Osteoblast (primary cell): ENCODE measurements around the gene ZNF32. TPM values are rescaled to one million over a fixed set of nuclear protein-coding genes. Genes with fewer than 3 reads are reported as not detected.

ENCODE experiments used
- DNase-seq: peaks from one replicate; pipeline ENCODE4 v3.0.0; 2011; ENCODE audit warnings: low spot score, mixed read lengths; ENCODE audit not compliant: insufficient read length; ENCODE audit errors: missing footprints
- H2AFZ ChIP-seq: 2 replicates; pipeline ENCODE4 v1.6.0; 2011; ENCODE audit warnings: mild to moderate bottlenecking, low read length
- H3K27ac ChIP-seq: 2 replicates; pipeline ENCODE4 v1.5.1; 2011; ENCODE audit warnings: mild to moderate bottlenecking, low read depth, low read length, moderate library complexity
- H3K27me3 ChIP-seq: 2 replicates; pipeline ENCODE4 v1.6.0; 2012; ENCODE audit warnings: mild to moderate bottlenecking, control low read depth, inconsistent platforms, low read length, moderate library complexity; ENCODE audit not compliant: insufficient read depth
- H3K36me3 ChIP-seq: 2 replicates; pipeline ENCODE4 v1.5.1; 2011; ENCODE audit warnings: mild to moderate bottlenecking, low read length, control low read depth, moderate library complexity; ENCODE audit not compliant: insufficient read depth
- H3K4me1 ChIP-seq: 2 replicates; pipeline ENCODE4 v1.5.1; 2011; ENCODE audit warnings: mild to moderate bottlenecking, low read length, control low read depth, moderate library complexity; ENCODE audit not compliant: insufficient read depth
- H3K4me2 ChIP-seq: 2 replicates; pipeline ENCODE4 v1.6.0; 2011; ENCODE audit warnings: mild to moderate bottlenecking, low read length; ENCODE audit not compliant: insufficient read depth
- H3K4me3 ChIP-seq: fragments of 200-600 bp; sonication (generic); 3 replicates; pipeline ENCODE4 v1.5.1; 2012; ENCODE audit warnings: mild to moderate bottlenecking, low read length, inconsistent platforms; ENCODE audit not compliant: insufficient read depth
- H3K79me2 ChIP-seq: 2 replicates; pipeline ENCODE4 v1.6.0; 2012; ENCODE audit warnings: mild to moderate bottlenecking, low read length, control low read depth, inconsistent platforms; ENCODE audit not compliant: insufficient read depth
- H3K9me3 ChIP-seq: 2 replicates; pipeline ENCODE4 v1.5.1; 2011; ENCODE audit warnings: low read depth, low read length, control low read depth
- H4K20me1 ChIP-seq: 2 replicates; pipeline ENCODE4 v1.6.0; 2012; ENCODE audit warnings: mild to moderate bottlenecking, low read length, control low read depth; ENCODE audit not compliant: insufficient read depth
- total RNA-seq: library from RNA; depleted of rRNA; stranded (reverse); fragments of >200 nt; gene quantifications from 2 replicates; pipeline ENCODE4 v1.2.3, GENCODE V29; 2012
- TF ChIP-seq, protein P1 (sequence below): IDR thresholded peaks from 2 replicates; pipeline ENCODE4 v1.5.1; 2011; ENCODE audit warnings: mild to moderate bottlenecking, low read depth, low read length, moderate library complexity; ENCODE audit errors: extremely low read depth

ZNF32 gene
- total RNA-seq, 1 donor: 34.7 TPM

DNA sequence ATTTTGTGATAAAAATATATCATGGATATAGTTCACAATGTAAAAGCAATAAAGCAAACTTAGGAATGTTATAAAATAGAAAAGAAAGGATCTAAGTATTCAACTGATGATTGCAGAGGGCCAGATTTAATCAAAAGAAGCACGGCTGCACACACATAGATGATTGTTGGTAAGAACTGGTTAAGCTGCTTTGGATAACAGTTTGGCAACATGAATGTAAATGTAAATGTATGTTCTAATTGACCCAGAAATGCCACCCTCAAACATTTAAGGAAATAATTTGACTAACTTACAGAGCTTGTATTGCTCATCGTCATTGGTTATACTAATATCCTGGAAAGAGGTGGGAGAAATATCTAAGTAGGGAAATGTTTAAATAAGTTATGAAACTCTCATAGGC, 29.3 kb downstream of the ZNF32 start:
- no peaks in the 10 kb centered on the region for H3K27me3 ChIP-seq
- no peaks in the 10 kb centered on the region for H4K20me1 ChIP-seq
- no peak overlapping the region for H2AFZ ChIP-seq
- H3K79me2 ChIP-seq: no peaks in the 10 kb centered on the region
- DNase-seq: no peak
- H3K4me1 ChIP-seq: no peaks in the 10 kb centered on the region
- no peak overlapping the region for H3K4me2 ChIP-seq
- TF ChIP-seq, protein P1, sequence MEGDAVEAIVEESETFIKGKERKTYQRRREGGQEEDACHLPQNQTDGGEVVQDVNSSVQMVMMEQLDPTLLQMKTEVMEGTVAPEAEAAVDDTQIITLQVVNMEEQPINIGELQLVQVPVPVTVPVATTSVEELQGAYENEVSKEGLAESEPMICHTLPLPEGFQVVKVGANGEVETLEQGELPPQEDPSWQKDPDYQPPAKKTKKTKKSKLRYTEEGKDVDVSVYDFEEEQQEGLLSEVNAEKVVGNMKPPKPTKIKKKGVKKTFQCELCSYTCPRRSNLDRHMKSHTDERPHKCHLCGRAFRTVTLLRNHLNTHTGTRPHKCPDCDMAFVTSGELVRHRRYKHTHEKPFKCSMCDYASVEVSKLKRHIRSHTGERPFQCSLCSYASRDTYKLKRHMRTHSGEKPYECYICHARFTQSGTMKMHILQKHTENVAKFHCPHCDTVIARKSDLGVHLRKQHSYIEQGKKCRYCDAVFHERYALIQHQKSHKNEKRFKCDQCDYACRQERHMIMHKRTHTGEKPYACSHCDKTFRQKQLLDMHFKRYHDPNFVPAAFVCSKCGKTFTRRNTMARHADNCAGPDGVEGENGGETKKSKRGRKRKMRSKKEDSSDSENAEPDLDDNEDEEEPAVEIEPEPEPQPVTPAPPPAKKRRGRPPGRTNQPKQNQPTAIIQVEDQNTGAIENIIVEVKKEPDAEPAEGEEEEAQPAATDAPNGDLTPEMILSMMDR: no peak
- H3K36me3 ChIP-seq: peaks cover 11% of the 10 kb centered on the region
- H3K9me3 ChIP-seq: peaks cover 15% of the 10 kb centered on the region
- no peak overlapping the region for H3K4me3 ChIP-seq
- H3K27ac ChIP-seq: no peak overlapping the region

GRCh38 chr10:43616697-43617370, 31.8 kb downstream of the ZNF32 start:
- Histone ChIP-seq H3K79me2 (no peaks in the 10 kb centered on the region), H4K20me1 (no peaks in the 10 kb centered on the region), H3K4me2 (no peak overlapping the region), H3K9me3 (peaks cover 15% of the 10 kb centered on the region), H3K4me1 (peaks cover 6% of the 10 kb centered on the region), H3K36me3 (peaks cover 11% of the 10 kb centered on the region), H2AFZ (no peak overlapping the region), H3K27ac (no peak overlapping the region), H3K4me3 (no peak overlapping the region), H3K27me3 (no peaks in the 10 kb centered on the region)
- TF ChIP-seq, protein P1: no peak
- no peak for DNase-seq

GRCh38 chr10:43610636-43611035, 38.0 kb downstream of the ZNF32 start:
- H3K4me1 ChIP-seq: peaks cover 10% of the 10 kb centered on the region
- H3K36me3 ChIP-seq: peaks cover 1% of the 10 kb centered on the region
- no peak for DNase-seq
- TF ChIP-seq, protein P1: no peak
- no peak overlapping the region for H3K4me3 ChIP-seq
- no peaks in the 10 kb centered on the region for H4K20me1 ChIP-seq
- H2AFZ ChIP-seq: no peak overlapping the region
- H3K27ac ChIP-seq: no peak overlapping the region
- H3K27me3 ChIP-seq: no peaks in the 10 kb centered on the region
- no peak overlapping the region for H3K4me2 ChIP-seq
- H3K79me2 ChIP-seq: no peaks in the 10 kb centered on the region
- peaks cover under 1% of the 10 kb centered on the region for H3K9me3 ChIP-seq

- TF ChIP-seq, protein P1: no peak
- H3K4me1 ChIP-seq: peaks cover 5% of the 10 kb centered on the region
- peak overlapping the region; percentile 83 for H3K4me3 ChIP-seq
- H3K79me2 ChIP-seq: no peaks in the 10 kb centered on the region
- DNase-seq: no peak
- no peaks in the 10 kb centered on the region for H4K20me1 ChIP-seq
- H3K4me2 ChIP-seq: peak overlapping the region; percentile 88
- H3K27me3 ChIP-seq: peaks cover 7% of the 10 kb centered on the region
- H3K36me3 ChIP-seq: no peaks in the 10 kb centered on the region
- H2AFZ ChIP-seq: peak overlapping the region; percentile 92
- no peaks in the 10 kb centered on the region for H3K9me3 ChIP-seq
- no peak overlapping the region for H3K27ac ChIP-seq
Measured at GRCh38 chr10:43607199-43607573, 41.5 kb downstream of the ZNF32 start.
